Rectal smooth muscle tissue (tissue), 1 donor: Measurements from ENCODE around the gene VCPKMT.

ENCODE experiments used
- H3K27ac ChIP-seq: one replicate; pipeline ENCODE4 v1.7.0; 2013; ENCODE audit warnings: low read depth, low read length, inconsistent platforms
- H3K27me3 ChIP-seq: one replicate; pipeline ENCODE4 v1.7.0; 2013; ENCODE audit warnings: low read length; ENCODE audit not compliant: control insufficient read depth, insufficient read depth
- H3K36me3 ChIP-seq: one replicate; pipeline ENCODE4 v1.7.0; 2013; ENCODE audit warnings: low read length; ENCODE audit not compliant: control insufficient read depth, insufficient read depth
- H3K4me1 ChIP-seq: one replicate; pipeline ENCODE4 v1.7.0; 2013; ENCODE audit warnings: low read length; ENCODE audit not compliant: control insufficient read depth, insufficient read depth
- H3K4me3 ChIP-seq: one replicate; pipeline ENCODE4 v1.7.0; 2013; ENCODE audit warnings: low read length
- H3K9ac ChIP-seq: one replicate; pipeline ENCODE4 v1.7.0; 2013; ENCODE audit warnings: low read length

Gene VCPKMT

GRCh38 chr14:50116181-50116956 lies at the start of gene VCPKMT:
Gene VCPKMT (minus strand): TSS chr14:50116572. CDS start chr14:50116552, 20 bp downstream.
- peak within 1 kb of the TSS; percentile 88 for H3K27ac ChIP-seq
- no peaks in the 10 kb centered on the region for H3K27me3 ChIP-seq
- peaks cover 4% of the 10 kb centered on the region for H3K4me1 ChIP-seq
- H3K36me3 ChIP-seq, result peaks cover 13% of the 10 kb centered on the region
- H3K4me3 ChIP-seq, result peak within 1 kb of the TSS; percentile 84
- peak within 1 kb of the TSS; percentile 95 for H3K9ac ChIP-seq

GRCh38 chr14:50156111-50156510 lies 39.7 kb upstream of the VCPKMT start:
- no peaks in the 10 kb centered on the region for H3K36me3 ChIP-seq
- no peaks in the 10 kb centered on the region for H3K4me1 ChIP-seq
- H3K27ac ChIP-seq, result no peak overlapping the region
- no peak overlapping the region for H3K9ac ChIP-seq
- H3K4me3 ChIP-seq, result no peak overlapping the region
- H3K27me3 ChIP-seq, result no peaks in the 10 kb centered on the region

DNA sequence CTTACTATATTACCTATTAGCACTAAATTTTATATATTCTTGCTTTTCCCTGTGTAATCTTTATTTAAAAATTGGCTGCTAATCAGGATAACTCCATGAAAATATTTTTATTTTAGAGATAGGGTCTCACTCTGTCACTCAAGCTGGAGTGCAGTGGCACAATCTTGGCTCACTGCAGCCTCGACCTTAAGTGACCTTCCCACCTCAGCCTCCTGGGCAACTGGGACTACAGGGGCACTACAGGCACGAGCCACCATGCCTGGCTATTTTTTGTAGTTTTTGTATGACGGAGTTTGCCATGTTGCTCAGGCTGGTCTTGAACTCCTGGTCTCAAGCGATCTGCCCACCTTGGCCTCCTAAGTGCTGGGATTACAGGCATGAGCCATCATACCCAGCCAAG lies 32.4 kb upstream of the VCPKMT start:
- no peaks in the 10 kb centered on the region for H3K27me3 ChIP-seq
- peaks cover 2% of the 10 kb centered on the region for H3K36me3 ChIP-seq
- no peak overlapping the region for H3K9ac ChIP-seq
- H3K4me3 ChIP-seq, result no peak overlapping the region
- no peaks in the 10 kb centered on the region for H3K4me1 ChIP-seq
- no peak overlapping the region for H3K27ac ChIP-seq

DNA sequence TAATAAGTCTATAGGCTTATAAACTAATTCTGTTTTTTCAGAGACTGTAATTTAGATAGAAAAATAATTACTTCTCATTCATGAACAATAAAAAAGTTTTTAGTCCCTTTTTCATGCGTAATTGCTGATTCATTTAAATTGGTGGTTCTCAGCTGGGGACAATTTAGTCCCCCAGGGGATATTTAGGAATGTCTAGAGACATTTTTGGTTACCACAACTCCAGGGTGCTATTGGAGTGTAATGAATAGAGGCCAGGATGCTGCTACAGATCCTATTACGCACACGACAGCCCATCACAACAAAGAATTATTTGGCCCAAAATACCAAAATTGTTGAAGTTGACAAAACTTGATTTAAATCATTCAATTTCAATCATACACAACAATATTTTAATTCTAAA lies 22.8 kb upstream of the VCPKMT start:
- no peak overlapping the region for H3K27ac ChIP-seq
- H3K36me3 ChIP-seq, result peaks cover 2% of the 10 kb centered on the region
- no peaks in the 10 kb centered on the region for H3K4me1 ChIP-seq
- no peaks in the 10 kb centered on the region for H3K27me3 ChIP-seq
- no peak overlapping the region for H3K9ac ChIP-seq
- no peak overlapping the region for H3K4me3 ChIP-seq

GRCh38 chr14:50127802-50128201 lies 11.4 kb upstream of the VCPKMT start:
- Histone ChIP-seq H3K4me3 (no peak overlapping the region), H3K36me3 (peaks cover 5% of the 10 kb centered on the region), H3K27me3 (no peaks in the 10 kb centered on the region)

GRCh38 chr14:50123062-50123461 lies 6.7 kb upstream of the VCPKMT start:
- Histone ChIP-seq H3K27me3 (no peaks in the 10 kb centered on the region), H3K4me3 (no peak overlapping the region), H3K36me3 (peaks cover 3% of the 10 kb centered on the region), H3K4me1 (no peaks in the 10 kb centered on the region), H3K27ac (no peak overlapping the region), H3K9ac (no peak overlapping the region)

More at GRCh38 chr14:50127802-50128201, 11.4 kb upstream of the VCPKMT start:
- Histone ChIP-seq H3K4me1 (no peaks in the 10 kb centered on the region), H3K27ac (no peak overlapping the region), H3K9ac (no peak overlapping the region)

GRCh38 chr14:50122291-50122690 lies 5.9 kb upstream of the VCPKMT start:
- no peaks in the 10 kb centered on the region for H3K27me3 ChIP-seq
- H3K36me3 ChIP-seq, result peaks cover 3% of the 10 kb centered on the region
- H3K4me3 ChIP-seq, result no peak overlapping the region
- H3K27ac ChIP-seq, result no peak overlapping the region
- no peaks in the 10 kb centered on the region for H3K4me1 ChIP-seq
- no peak overlapping the region for H3K9ac ChIP-seq

GRCh38 chr14:50121486-50121885 lies 5.1 kb upstream of the VCPKMT start:
- H3K4me3 ChIP-seq, result no peak overlapping the region
- H3K4me1 ChIP-seq, result peaks cover 4% of the 10 kb centered on the region
- no peak overlapping the region for H3K9ac ChIP-seq
- peaks cover 3% of the 10 kb centered on the region for H3K36me3 ChIP-seq
- H3K27me3 ChIP-seq, result no peaks in the 10 kb centered on the region
- H3K27ac ChIP-seq, result no peak overlapping the region

DNA sequence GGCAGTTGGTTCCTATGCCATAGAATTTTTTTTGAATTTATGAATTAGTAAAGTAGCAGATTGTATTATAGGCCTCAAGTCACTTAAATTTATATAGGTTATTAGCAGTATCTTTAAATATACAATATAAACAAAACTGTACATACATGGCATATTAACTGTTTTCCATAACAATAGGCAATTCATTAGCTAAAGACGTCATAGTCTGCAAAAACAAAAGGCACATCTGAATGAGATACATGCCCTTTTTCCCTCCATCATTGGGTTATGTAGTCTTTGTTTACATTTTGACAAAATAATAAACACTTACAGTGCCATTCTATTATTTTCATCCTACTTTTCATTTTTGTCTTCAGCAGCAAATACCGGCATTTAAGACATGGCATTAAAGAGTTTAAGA lies 1.1 kb upstream of the VCPKMT start:
- Histone ChIP-seq H3K9ac (no peak overlapping the region), H3K4me1 (peaks cover 4% of the 10 kb centered on the region), H3K27me3 (no peaks in the 10 kb centered on the region), H3K27ac (no peak overlapping the region), H3K36me3 (peaks cover 7% of the 10 kb centered on the region), H3K4me3 (no peak overlapping the region)

DNA sequence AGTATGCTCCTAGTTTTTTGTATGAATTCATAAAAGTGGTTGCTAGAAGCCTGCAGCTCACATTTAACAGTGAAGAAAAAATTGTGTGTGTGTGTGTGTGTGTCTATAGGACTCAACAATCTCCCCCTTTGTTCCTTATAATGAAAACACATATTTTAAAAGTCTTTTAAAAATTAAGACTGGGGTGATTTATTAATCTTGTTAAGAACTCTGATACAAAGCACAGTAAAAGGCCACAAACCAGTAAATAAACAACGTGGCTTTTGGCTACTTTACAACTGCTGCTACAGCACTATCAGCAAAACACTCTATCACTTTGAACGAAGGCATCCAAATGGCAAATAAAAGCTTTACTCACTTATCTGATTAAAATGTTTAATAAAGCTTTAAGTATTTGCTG lies 594 bp upstream of the VCPKMT start:
- peaks cover 4% of the 10 kb centered on the region for H3K4me1 ChIP-seq
- H3K9ac ChIP-seq, result no peak overlapping the region
- peak overlapping the region; percentile 88 for H3K27ac ChIP-seq
- H3K36me3 ChIP-seq, result peaks cover 7% of the 10 kb centered on the region
- peak overlapping the region; percentile 84 for H3K4me3 ChIP-seq
- no peaks in the 10 kb centered on the region for H3K27me3 ChIP-seq

DNA sequence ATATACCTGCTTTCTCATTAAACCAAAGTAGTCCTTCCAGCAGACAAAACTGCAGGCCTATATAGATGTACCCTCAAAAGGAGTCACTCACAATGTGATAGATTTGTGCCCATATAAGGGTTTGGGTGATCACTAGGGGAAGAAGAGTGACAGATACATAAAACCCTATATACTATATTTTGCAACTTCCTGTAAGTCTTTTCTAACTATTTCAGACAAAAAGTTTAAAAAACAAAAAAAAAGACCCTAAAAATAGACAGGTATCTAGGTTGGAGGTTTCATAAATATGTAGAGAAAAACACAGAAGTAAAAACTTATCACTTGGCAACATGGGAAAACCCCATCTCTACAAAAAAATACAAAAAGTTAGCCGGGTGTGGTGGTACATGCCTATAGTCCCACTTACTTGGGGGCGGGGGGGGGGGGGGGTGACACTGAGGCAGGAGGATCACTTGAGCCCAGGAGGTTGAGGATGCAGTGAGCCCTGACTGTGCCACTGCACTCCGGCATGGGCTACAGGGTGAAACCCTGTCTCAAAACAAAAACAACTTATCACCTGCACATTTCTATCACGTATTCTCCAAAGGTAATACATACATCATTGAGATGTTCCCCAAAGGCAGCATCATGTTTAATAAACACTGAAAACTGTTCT lies 2.9 kb downstream of the VCPKMT start:
- no peak overlapping the region for H3K9ac ChIP-seq
- peaks cover 20% of the 10 kb centered on the region for H3K36me3 ChIP-seq
- no peak overlapping the region for H3K27ac ChIP-seq
- peaks cover 4% of the 10 kb centered on the region for H3K4me1 ChIP-seq
- H3K27me3 ChIP-seq, result no peaks in the 10 kb centered on the region
- H3K4me3 ChIP-seq, result no peak overlapping the region

GRCh38 chr14:50110323-50111037 lies 5.9 kb downstream of the VCPKMT start:
- Histone ChIP-seq H3K4me1 (no peaks in the 10 kb centered on the region), H3K36me3 (peaks cover 18% of the 10 kb centered on the region), H3K27ac (no peak overlapping the region), H3K27me3 (no peaks in the 10 kb centered on the region), H3K4me3 (no peak overlapping the region), H3K9ac (no peak overlapping the region)
